ENCODE measurements around the gene ZNF142. TPM values are rescaled to one million over a fixed set of nuclear protein-coding genes. Genes with fewer than 3 reads are reported as not detected.

The ZNF142 gene
- 10 to 100 TPM; 17.9 to 29.5 (median 22.9) TPM for total RNA-seq
- polyA plus RNA-seq, result 10 to 100 TPM in 1 of 2 donors, 1 to 10 TPM in 1; 4.4 to 10.2 TPM
- long read RNA-seq, donor 1, partial matches to known transcripts, result 11 of 11 reads
- long read RNA-seq, donor 1, other reads (novel, unspliced or antisense), result 0 of 11 reads
- long read RNA-seq, donor 2, partial matches to known transcripts, result 14 of 14 reads
- long read RNA-seq, donor 2, other reads (novel, unspliced or antisense), result 0 of 14 reads
- long read RNA-seq, donor 3, partial matches to known transcripts, result 9 of 10 reads
- long read RNA-seq, donor 3, other reads (novel, unspliced or antisense), result 1 of 10 reads

GRCh38 chr2:218659258-218659987 is at the start of gene ZNF142, which contains the start of gene BCS1L:
Gene ZNF142, minus strand, starts transcription at chr2:218659623. Its CDS starts 3,194 bp downstream, at chr2:218656429.
Gene BCS1L, plus strand, starts transcription at chr2:218659683. Its CDS starts 1,305 bp downstream, at chr2:218660988.
- TF ChIP-seq CTCF (IDR thresholded peaks at IDR 0.05), result no peak
- peak within 1 kb of the TSS; percentile 79 to 97 (median 92) for H3K4me3 ChIP-seq
- peak within 1 kb of the TSS; percentile 54 to 88 (median 81) for H3K27ac ChIP-seq
- DNase-seq, result peak; percentile 92 to 96
- no peaks in the 10 kb centered on the region for H3K27me3 ChIP-seq
- H3K9me3 ChIP-seq, result no peaks in the 10 kb centered on the region
- ATAC-seq, result peak; percentile 91 to 98 (median 97)
- WGBS, 2 donors, result 0% methylated on average over 49 of the region's 49 CpGs
- H3K36me3 ChIP-seq, result peaks cover 0 to 68% (median 40%) of the 10 kb centered on the region in 9 donors
- intact Hi-C loops (cut with DNase I), result loop anchor here in 5 of 10 donors (5.0 to 10.0 kb wide), 6 partner anchors 87 to 385 kb away; partner anchors contain the start of genes CNOT9 (in 3 of the 5), USP37 (in 3 of the 5), AAMP (in 1 of the 5) and PNKD (in 1 of the 5)
- H3K4me1 ChIP-seq, result peaks cover 9 to 43% (median 32%) of the 10 kb centered on the region in 9 donors

- Histone ChIP-seq H3K4me3 (no peak overlapping the region), H3K4me1 (peaks cover 0 to 24% (median 8%) of the 10 kb centered on the region in 9 donors), H3K9me3 (no peaks in the 10 kb centered on the region), H3K36me3 (no peaks in the 10 kb centered on the region), H3K27ac (no peak overlapping the region), H3K27me3 (no peaks in the 10 kb centered on the region)
- 94 to 95% methylated on average over 4 of the region's 4 CpGs for WGBS, 2 donors
- DNase-seq, result no peak
- no peak for ATAC-seq
- intact Hi-C loops (cut with DNase I), result no loop called here
- TF ChIP-seq CTCF (IDR thresholded peaks at IDR 0.05), result no peak
Observed at GRCh38 chr2:218708086-218708485, 48.7 kb upstream of the ZNF142 start.

- intact Hi-C loops (cut with DNase I), result no loop called here
- ATAC-seq (no peak), DNase-seq (no peak)
- no peak for TF ChIP-seq CTCF (IDR thresholded peaks at IDR 0.05)
- Histone ChIP-seq H3K36me3 (peaks cover 0 to 31% (median 0%) of the 10 kb centered on the region in 9 donors), H3K27me3 (no peaks in the 10 kb centered on the region), H3K9me3 (no peaks in the 10 kb centered on the region), H3K4me1 (no peaks in the 10 kb centered on the region), H3K27ac (no peak overlapping the region), H3K4me3 (no peak overlapping the region)
- WGBS, 2 donors, result 74 to 80% methylated on average over 4 of the region's 4 CpGs
Observed at GRCh38 chr2:218703341-218703740, 43.9 kb upstream of the ZNF142 start.

GRCh38 chr2:218701806-218702205 is 42.4 kb upstream of the ZNF142 start:
- no peak overlapping the region for H3K27ac ChIP-seq
- no peaks in the 10 kb centered on the region for H3K27me3 ChIP-seq
- peaks cover 0 to 38% (median 0%) of the 10 kb centered on the region in 9 donors for H3K36me3 ChIP-seq
- no peak for TF ChIP-seq CTCF (IDR thresholded peaks at IDR 0.05)
- intact Hi-C loops (cut with DNase I), result no loop called here
- H3K9me3 ChIP-seq, result no peaks in the 10 kb centered on the region
- no peaks in the 10 kb centered on the region for H3K4me1 ChIP-seq
- H3K4me3 ChIP-seq, result no peak overlapping the region
- DNase-seq, result no peak
- 86 to 96% methylated on average over 2 of the region's 2 CpGs for WGBS, 2 donors
- ATAC-seq, result peak in 1 of 8 donors; percentile 41

All from heart right ventricle (tissue), 16 donors.